Middle frontal gyrus (tissue), 1 donor: ENCODE data around the gene AP3B1.

ENCODE experiments used
- DNase-seq: peaks from one replicate; pipeline ENCODE4 v3.0.0-alpha.2; 2015; ENCODE audit warnings: low spot score; ENCODE audit errors: extremely low spot score

AP3B1 gene

GRCh38 chr5:77974576-77974975, 319.9 kb downstream of the AP3B1 start:
- DNase-seq: no peak

GRCh38 chr5:77973253-77973609, 321.3 kb downstream of the AP3B1 start:
- no peak for DNase-seq

GRCh38 chr5:77972469-77973252, 321.8 kb downstream of the AP3B1 start:
- DNase-seq: no peak

- DNase-seq: no peak
Observed at GRCh38 chr5:77971776-77972468, 322.6 kb downstream of the AP3B1 start.

- DNase-seq: no peak
Observed at GRCh38 chr5:77970891-77971290, 323.6 kb downstream of the AP3B1 start.

- no peak for DNase-seq
Observed at GRCh38 chr5:77963795-77964194, 330.7 kb downstream of the AP3B1 start.

- DNase-seq: no peak
Observed at GRCh38 chr5:77960863-77961396, 333.6 kb downstream of the AP3B1 start.

GRCh38 chr5:77960305-77960704, 334.2 kb downstream of the AP3B1 start:
- DNase-seq: peak; percentile 27

- DNase-seq: no peak
Observed at GRCh38 chr5:77958642-77959330, 335.7 kb downstream of the AP3B1 start.

GRCh38 chr5:77957931-77958521, 336.5 kb downstream of the AP3B1 start:
- DNase-seq: no peak

GRCh38 chr5:77957516-77957915, 337.0 kb downstream of the AP3B1 start:
- DNase-seq: no peak

- DNase-seq: no peak
Observed at GRCh38 chr5:77957081-77957480, 337.4 kb downstream of the AP3B1 start.

GRCh38 chr5:77955577-77955976, 338.9 kb downstream of the AP3B1 start:
- DNase-seq: no peak

- no peak for DNase-seq
Observed at GRCh38 chr5:77953374-77953773, 341.1 kb downstream of the AP3B1 start.

GRCh38 chr5:77952636-77953212, 341.8 kb downstream of the AP3B1 start:
- DNase-seq: no peak
